DOHH2 (cell line): ENCODE measurements around the gene MCCC1.

ENCODE experiments used
- H3F3A ChIP-seq: fragments of 200-600 bp; sonication (generic), shearing (Covaris generic); 2 replicates; pipeline ENCODE4 v1.6.0; 2016; ENCODE audit warnings: antibody characterized with exemption, mild to moderate bottlenecking; ENCODE audit not compliant: control insufficient read depth, insufficient read depth
- H3K27ac ChIP-seq: fragments of 200-600 bp; sonication (generic); 2 replicates; pipeline ENCODE4 v1.5.1; 2014; ENCODE audit warnings: low read depth, mild to moderate bottlenecking, low read length, moderate library complexity
- H3K27me3 ChIP-seq: fragments of 200-600 bp; sonication (generic); 2 replicates; pipeline ENCODE4 v1.6.1; 2014; ENCODE audit warnings: mild to moderate bottlenecking, low read length, mixed read lengths; ENCODE audit not compliant: control insufficient read depth
- H3K36me3 ChIP-seq: fragments of 200-600 bp; sonication (generic); 2 replicates; pipeline ENCODE4 v1.6.1; 2014; ENCODE audit warnings: mild to moderate bottlenecking, low read length, moderate library complexity, mixed read lengths; ENCODE audit not compliant: control insufficient read depth
- H3K4me1 ChIP-seq: fragments of 200-600 bp; sonication (generic); 2 replicates; pipeline ENCODE4 v1.6.1; 2014; ENCODE audit warnings: mild to moderate bottlenecking, low read length, mixed read lengths; ENCODE audit not compliant: control insufficient read depth
- H3K4me2 ChIP-seq: fragments of 200-600 bp; sonication (generic); 2 replicates; pipeline ENCODE4 v1.6.0; 2014; ENCODE audit warnings: mild to moderate bottlenecking, low read length, moderate library complexity
- H3K4me3 ChIP-seq: fragments of 200-600 bp; sonication (generic); 2 replicates; pipeline ENCODE4 v1.5.1; 2014; ENCODE audit warnings: mild to moderate bottlenecking, low read length, mixed read lengths
- H3K79me2 ChIP-seq: fragments of 200-600 bp; sonication (generic); 2 replicates; pipeline ENCODE4 v1.6.1; 2014; ENCODE audit warnings: mild to moderate bottlenecking, low read length, mixed read lengths; ENCODE audit not compliant: control insufficient read depth
- H3K9me2 ChIP-seq: fragments of 200-600 bp; sonication (generic); replicated peaks from 2 replicates; pipeline ENCODE4 v1.6.1; 2014; ENCODE audit warnings: mild to moderate bottlenecking, low read length, mixed read lengths; ENCODE audit not compliant: control insufficient read depth
- H3K9me3 ChIP-seq: fragments of 200-600 bp; sonication (generic); 2 replicates; pipeline ENCODE4 v1.6.1; 2014; ENCODE audit warnings: antibody characterized with exemption, low read length, mixed read lengths; ENCODE audit not compliant: control insufficient read depth, insufficient read depth
- H4K20me1 ChIP-seq: fragments of 200-600 bp; sonication (generic); 2 replicates; pipeline ENCODE4 v1.6.0; 2014; ENCODE audit warnings: low read depth, mild to moderate bottlenecking, antibody characterized with exemption, low read length, moderate library complexity; ENCODE audit not compliant: control insufficient read depth, insufficient read depth
- EZH2phosphoT487 ChIP-seq: fragments of 200-600 bp; sonication (generic); IDR thresholded peaks from 2 replicates; pipeline ENCODE4 v1.6.1; 2017; ENCODE audit warnings: borderline replicate concordance, mild to moderate bottlenecking, antibody characterized with exemption, low read length, moderate library complexity, mixed read lengths
- TF ChIP-seq, protein P1 (sequence below): fragments of 200-600 bp; sonication (generic); IDR thresholded peaks from one replicate; pipeline ENCODE4 v1.5.1; 2014; ENCODE audit warnings: antibody characterized with exemption, mild to moderate bottlenecking, low read depth, low read length; ENCODE audit not compliant: poor library complexity, severe bottlenecking

MCCC1 gene

DNA sequence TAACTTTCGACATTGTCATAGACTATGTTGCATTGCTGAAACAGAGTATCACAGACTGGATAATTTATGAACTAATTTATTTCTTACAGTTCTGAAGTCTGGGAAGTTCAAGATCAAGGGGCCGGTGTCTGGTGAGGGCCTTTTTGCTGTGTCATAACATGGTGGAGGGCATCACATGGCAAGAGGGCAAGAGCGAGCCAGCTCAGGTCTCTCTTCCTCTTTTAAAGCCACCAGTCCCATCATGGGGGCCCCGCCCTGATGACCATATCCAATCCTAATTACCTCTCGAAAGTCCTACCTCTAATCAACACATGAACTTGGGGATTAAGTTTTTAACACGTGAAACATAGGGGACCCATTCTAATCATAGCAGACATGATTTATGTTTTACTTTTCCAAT is 85.4 kb downstream of the MCCC1 start:
- no peaks in the 10 kb centered on the region for H3K79me2 ChIP-seq
- H3K36me3 ChIP-seq = peaks cover 26% of the 10 kb centered on the region
- no peaks in the 10 kb centered on the region for H3K27me3 ChIP-seq
- H3K4me2 ChIP-seq = no peak overlapping the region
- H4K20me1 ChIP-seq = no peaks in the 10 kb centered on the region
- no peaks in the 10 kb centered on the region for H3K9me2 ChIP-seq
- H3K9me3 ChIP-seq = no peaks in the 10 kb centered on the region
- H3F3A ChIP-seq = no peaks in the 10 kb centered on the region
- H3K4me3 ChIP-seq = no peak overlapping the region
- no peak for TF ChIP-seq EZH2phosphoT487
- TF ChIP-seq, protein P1, sequence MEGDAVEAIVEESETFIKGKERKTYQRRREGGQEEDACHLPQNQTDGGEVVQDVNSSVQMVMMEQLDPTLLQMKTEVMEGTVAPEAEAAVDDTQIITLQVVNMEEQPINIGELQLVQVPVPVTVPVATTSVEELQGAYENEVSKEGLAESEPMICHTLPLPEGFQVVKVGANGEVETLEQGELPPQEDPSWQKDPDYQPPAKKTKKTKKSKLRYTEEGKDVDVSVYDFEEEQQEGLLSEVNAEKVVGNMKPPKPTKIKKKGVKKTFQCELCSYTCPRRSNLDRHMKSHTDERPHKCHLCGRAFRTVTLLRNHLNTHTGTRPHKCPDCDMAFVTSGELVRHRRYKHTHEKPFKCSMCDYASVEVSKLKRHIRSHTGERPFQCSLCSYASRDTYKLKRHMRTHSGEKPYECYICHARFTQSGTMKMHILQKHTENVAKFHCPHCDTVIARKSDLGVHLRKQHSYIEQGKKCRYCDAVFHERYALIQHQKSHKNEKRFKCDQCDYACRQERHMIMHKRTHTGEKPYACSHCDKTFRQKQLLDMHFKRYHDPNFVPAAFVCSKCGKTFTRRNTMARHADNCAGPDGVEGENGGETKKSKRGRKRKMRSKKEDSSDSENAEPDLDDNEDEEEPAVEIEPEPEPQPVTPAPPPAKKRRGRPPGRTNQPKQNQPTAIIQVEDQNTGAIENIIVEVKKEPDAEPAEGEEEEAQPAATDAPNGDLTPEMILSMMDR = no peak
- H3K27ac ChIP-seq = no peak overlapping the region
- no peaks in the 10 kb centered on the region for H3K4me1 ChIP-seq

DNA sequence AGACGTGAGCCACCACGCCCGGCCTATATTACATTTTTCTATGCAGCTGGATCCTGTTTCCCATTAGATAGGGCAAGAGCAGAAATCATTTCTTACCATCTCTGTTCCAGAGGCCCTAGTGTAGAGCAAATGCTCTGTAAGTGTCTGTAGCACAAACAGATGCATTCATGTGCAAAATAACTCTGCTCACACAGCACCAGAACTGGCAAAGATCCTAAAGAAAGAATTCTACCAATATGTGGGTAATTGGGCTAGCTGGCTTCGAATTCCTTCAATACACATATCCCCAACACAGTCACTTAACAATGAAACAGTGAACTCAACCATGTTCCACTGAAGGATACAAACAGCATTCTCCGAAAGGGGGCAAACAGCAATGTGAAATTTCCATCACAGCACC is 86.2 kb downstream of the MCCC1 start:
- TF ChIP-seq EZH2phosphoT487 = no peak
- TF ChIP-seq, protein P1 = no peak
- Histone ChIP-seq H3K9me2 (no peaks in the 10 kb centered on the region), H3K4me1 (no peaks in the 10 kb centered on the region), H3K36me3 (peaks cover 20% of the 10 kb centered on the region), H3K4me2 (no peak overlapping the region), H3K9me3 (no peaks in the 10 kb centered on the region), H3F3A (no peaks in the 10 kb centered on the region), H4K20me1 (no peaks in the 10 kb centered on the region), H3K27ac (no peak overlapping the region), H3K79me2 (no peaks in the 10 kb centered on the region), H3K27me3 (no peaks in the 10 kb centered on the region), H3K4me3 (no peak overlapping the region)

DNA sequence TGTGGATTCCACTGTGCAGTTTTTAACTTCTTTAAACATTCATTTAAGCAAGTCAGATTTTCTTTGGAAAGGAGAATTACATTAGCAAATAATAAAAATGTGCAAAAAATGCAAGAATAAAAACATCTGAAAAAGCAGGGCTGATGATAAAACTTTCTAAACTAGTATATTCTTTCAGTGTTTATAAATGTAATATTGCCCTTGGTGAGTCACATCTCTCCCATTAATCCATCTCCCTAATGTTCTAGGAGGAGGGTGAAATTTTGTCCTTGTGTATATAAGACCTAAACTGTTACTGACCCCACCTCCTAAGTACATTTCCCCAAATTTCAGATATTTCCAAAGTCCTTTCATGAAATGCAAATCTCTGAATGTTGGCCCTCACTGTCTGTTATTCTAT is 90.5 kb downstream of the MCCC1 start:
- no peaks in the 10 kb centered on the region for H3F3A ChIP-seq
- no peaks in the 10 kb centered on the region for H3K4me1 ChIP-seq
- H3K4me2 ChIP-seq = no peak overlapping the region
- no peaks in the 10 kb centered on the region for H4K20me1 ChIP-seq
- TF ChIP-seq, protein P1 = no peak
- no peak for TF ChIP-seq EZH2phosphoT487
- no peaks in the 10 kb centered on the region for H3K27me3 ChIP-seq
- no peaks in the 10 kb centered on the region for H3K36me3 ChIP-seq
- H3K79me2 ChIP-seq = no peaks in the 10 kb centered on the region
- no peaks in the 10 kb centered on the region for H3K9me3 ChIP-seq
- H3K27ac ChIP-seq = no peak overlapping the region
- H3K4me3 ChIP-seq = no peak overlapping the region
- H3K9me2 ChIP-seq = no peaks in the 10 kb centered on the region

DNA sequence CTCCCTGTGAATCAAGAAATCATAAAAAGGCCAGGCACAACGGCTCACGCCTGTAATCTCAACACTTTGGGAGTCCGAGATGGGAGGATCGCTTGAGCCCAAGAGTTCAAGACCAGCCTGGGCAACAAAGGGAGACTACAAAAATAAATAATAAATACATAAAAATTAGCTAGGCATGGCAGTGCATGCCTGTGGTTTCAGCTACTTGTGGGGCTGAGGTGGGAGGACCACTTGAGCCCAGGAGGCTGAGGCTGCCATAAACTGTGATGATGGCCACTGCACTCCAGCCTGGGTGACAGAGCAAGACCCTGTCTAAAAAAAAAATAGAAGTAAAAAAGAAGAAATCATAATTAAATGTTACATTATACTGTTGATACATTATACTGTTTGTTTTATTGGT is 91.0 kb downstream of the MCCC1 start:
- H3K4me1 ChIP-seq = no peaks in the 10 kb centered on the region

More for the DNA sequence above, 91.0 kb downstream of the MCCC1 start:
- H3F3A ChIP-seq = no peaks in the 10 kb centered on the region
- TF ChIP-seq, protein P1 = no peak
- TF ChIP-seq EZH2phosphoT487 = no peak
- H4K20me1 ChIP-seq = no peaks in the 10 kb centered on the region
- H3K4me3 ChIP-seq = no peak overlapping the region
- H3K9me2 ChIP-seq = no peaks in the 10 kb centered on the region
- H3K27me3 ChIP-seq = no peaks in the 10 kb centered on the region
- H3K36me3 ChIP-seq = no peaks in the 10 kb centered on the region
- H3K79me2 ChIP-seq = no peaks in the 10 kb centered on the region
- H3K27ac ChIP-seq = no peak overlapping the region
- H3K4me2 ChIP-seq = no peak overlapping the region
- H3K9me3 ChIP-seq = no peaks in the 10 kb centered on the region
